Karpas-422 (cell line): ENCODE measurements around the gene USP3. TPM values are rescaled to one million over a fixed set of nuclear protein-coding genes. Genes with fewer than 3 reads are reported as not detected.
"Not testable (repeated sequence)": the region's sequence is repeated elsewhere in the genome, so short reads cannot be mapped to it uniquely, and the experiment has no call there.

Experiments
- DNase-seq: peaks from one replicate; pipeline ENCODE4 v3.0.0-alpha.2; 2015
- H2AFZ ChIP-seq: fragments of 200-600 bp; sonication (generic); 2 replicates; pipeline ENCODE4 v1.6.1; 2014; ENCODE audit warnings: antibody characterized with exemption, low read length, mixed read lengths
- H3K27ac ChIP-seq: fragments of 200-600 bp; sonication (generic); 2 replicates; pipeline ENCODE4 v1.5.1; 2014; ENCODE audit warnings: mild to moderate bottlenecking, low read length, moderate library complexity
- H3K27me3 ChIP-seq: fragments of 200-600 bp; sonication (generic); 2 replicates; pipeline ENCODE4 v1.6.1; 2014; ENCODE audit warnings: low read length, mixed read lengths
- H3K36me3 ChIP-seq: fragments of 200-600 bp; sonication (generic); 2 replicates; pipeline ENCODE4 v1.6.1; 2014; ENCODE audit warnings: low read length, mixed read lengths; ENCODE audit not compliant: insufficient read depth
- H3K4me1 ChIP-seq: fragments of 200-600 bp; sonication (generic); 2 replicates; pipeline ENCODE4 v1.6.1; 2014; ENCODE audit warnings: mild to moderate bottlenecking, low read length, mixed read lengths
- H3K4me2 ChIP-seq: fragments of 200-600 bp; sonication (generic); 2 replicates; pipeline ENCODE4 v1.6.1; 2014; ENCODE audit warnings: low read length, low read depth, mild to moderate bottlenecking; ENCODE audit not compliant: poor library complexity, severe bottlenecking
- H3K4me3 ChIP-seq: fragments of 200-600 bp; sonication (generic); 2 replicates; pipeline ENCODE4 v1.5.1; 2014; ENCODE audit warnings: mild to moderate bottlenecking, antibody characterized with exemption, low read length, mixed read lengths
- H3K79me2 ChIP-seq: fragments of 200-600 bp; sonication (generic); 2 replicates; pipeline ENCODE4 v1.6.1; 2014; ENCODE audit warnings: mild to moderate bottlenecking, low read length, mixed read lengths
- H3K9ac ChIP-seq: fragments of 200-600 bp; sonication (generic); 2 replicates; pipeline ENCODE4 v1.6.0; 2014; ENCODE audit warnings: low read length
- H3K9me2 ChIP-seq: fragments of 200-600 bp; sonication (generic), shearing (Covaris generic); replicated peaks from 2 replicates; pipeline ENCODE4 v1.6.0; 2014; ENCODE audit warnings: mild to moderate bottlenecking, low read length, moderate library complexity; ENCODE audit not compliant: insufficient read depth
- H3K9me3 ChIP-seq: fragments of 300-700, 200-600 bp; sonication (generic); 2 replicates; pipeline ENCODE4 v1.6.1; 2014; ENCODE audit warnings: low read length, mixed read lengths
- H4K20me1 ChIP-seq: fragments of 200-600 bp; sonication (generic); 2 replicates; pipeline ENCODE4 v1.6.1; 2014; ENCODE audit warnings: mild to moderate bottlenecking, antibody characterized with exemption, low read length, low read depth; ENCODE audit not compliant: insufficient read depth
- total RNA-seq: library from RNA; depleted of rRNA; stranded (reverse); fragments of >200 nt; shearing (Covaris generic); gene quantifications from 2 replicates; pipeline ENCODE4 v1.2.3, GENCODE V29; 2014; ENCODE audit warnings: low replicate concordance

USP3 gene
- total RNA-seq, 1 experiment from 2014 or later: 15.4 TPM

GRCh38 chr15:63620760-63621159, 116.4 kb downstream of the USP3 start:
- H3K9ac ChIP-seq, H4K20me1 ChIP-seq, H3K9me3 ChIP-seq, H3K79me2 ChIP-seq, H3K27ac ChIP-seq, H2AFZ ChIP-seq, H3K9me2 ChIP-seq, H3K4me3 ChIP-seq, H3K4me2 ChIP-seq, H3K4me1 ChIP-seq, DNase-seq, H3K27me3 ChIP-seq: not testable (repeated sequence)
- H3K36me3 ChIP-seq: peaks cover 43% of the 10 kb centered on the region

- DNase-seq: no peak
- Histone ChIP-seq H3K9me2 (no peaks in the 10 kb centered on the region), H3K4me2 (no peak overlapping the region), H4K20me1 (no peaks in the 10 kb centered on the region), H3K9me3 (no peaks in the 10 kb centered on the region), H3K79me2 (no peaks in the 10 kb centered on the region), H2AFZ (no peak overlapping the region), H3K4me1 (peaks cover 10% of the 10 kb centered on the region), H3K9ac (no peak overlapping the region), H3K4me3 (no peak overlapping the region), H3K27ac (no peak overlapping the region), H3K36me3 (peaks cover 55% of the 10 kb centered on the region), H3K27me3 (no peaks in the 10 kb centered on the region)
These were observed 119.0 kb downstream of the USP3 start for GRCh38 chr15:63623232-63623969.

GRCh38 chr15:63626955-63627354, 122.6 kb downstream of the USP3 start:
- no peaks in the 10 kb centered on the region for H3K27me3 ChIP-seq
- H3K36me3 ChIP-seq: peaks cover 74% of the 10 kb centered on the region
- H3K9ac ChIP-seq: no peak overlapping the region
- no peak overlapping the region for H3K4me3 ChIP-seq
- DNase-seq: no peak
- peaks cover 10% of the 10 kb centered on the region for H3K4me1 ChIP-seq
- H2AFZ ChIP-seq: no peak overlapping the region
- H4K20me1 ChIP-seq: no peaks in the 10 kb centered on the region
- no peaks in the 10 kb centered on the region for H3K9me2 ChIP-seq
- no peaks in the 10 kb centered on the region for H3K79me2 ChIP-seq
- no peak overlapping the region for H3K27ac ChIP-seq
- no peaks in the 10 kb centered on the region for H3K9me3 ChIP-seq
- peak overlapping the region; percentile 9 for H3K4me2 ChIP-seq

GRCh38 chr15:63628123-63628822, 123.9 kb downstream of the USP3 start:
- H3K4me3 ChIP-seq: no peak overlapping the region
- H3K9me2 ChIP-seq: no peaks in the 10 kb centered on the region
- no peak overlapping the region for H3K9ac ChIP-seq
- no peaks in the 10 kb centered on the region for H3K9me3 ChIP-seq
- no peak overlapping the region for H2AFZ ChIP-seq
- H3K4me1 ChIP-seq: peaks cover 10% of the 10 kb centered on the region
- H3K27me3 ChIP-seq: no peaks in the 10 kb centered on the region
- DNase-seq: no peak
- no peaks in the 10 kb centered on the region for H3K79me2 ChIP-seq
- peaks cover 75% of the 10 kb centered on the region for H3K36me3 ChIP-seq
- no peak overlapping the region for H3K4me2 ChIP-seq
- H4K20me1 ChIP-seq: no peaks in the 10 kb centered on the region
- no peak overlapping the region for H3K27ac ChIP-seq

GRCh38 chr15:63630036-63630751, 125.8 kb downstream of the USP3 start:
- Histone ChIP-seq H3K79me2 (no peaks in the 10 kb centered on the region), H3K4me1 (peaks cover 10% of the 10 kb centered on the region), H2AFZ (no peak overlapping the region), H3K36me3 (peaks cover 72% of the 10 kb centered on the region), H3K27me3 (no peaks in the 10 kb centered on the region), H3K9me2 (no peaks in the 10 kb centered on the region), H3K9ac (no peak overlapping the region), H3K27ac (no peak overlapping the region), H4K20me1 (no peaks in the 10 kb centered on the region), H3K4me3 (no peak overlapping the region), H3K9me3 (no peaks in the 10 kb centered on the region), H3K4me2 (no peak overlapping the region)
- DNase-seq: no peak

- H3K9ac ChIP-seq: no peak overlapping the region
- H3K4me2 ChIP-seq: no peak overlapping the region
- no peak overlapping the region for H3K27ac ChIP-seq
- no peaks in the 10 kb centered on the region for H4K20me1 ChIP-seq
- H3K4me3 ChIP-seq: no peak overlapping the region
- H3K27me3 ChIP-seq: no peaks in the 10 kb centered on the region
- H3K4me1 ChIP-seq: no peaks in the 10 kb centered on the region
- no peaks in the 10 kb centered on the region for H3K9me2 ChIP-seq
- no peak for DNase-seq
- H3K36me3 ChIP-seq: peaks cover 68% of the 10 kb centered on the region
- H3K9me3 ChIP-seq: no peaks in the 10 kb centered on the region
- H3K79me2 ChIP-seq: no peaks in the 10 kb centered on the region
- no peak overlapping the region for H2AFZ ChIP-seq
These were observed 128.9 kb downstream of the USP3 start for GRCh38 chr15:63633312-63633711.

- H3K4me2 ChIP-seq: no peak overlapping the region
- DNase-seq: no peak
- H3K79me2 ChIP-seq: no peaks in the 10 kb centered on the region
- no peak overlapping the region for H3K9ac ChIP-seq
- no peaks in the 10 kb centered on the region for H4K20me1 ChIP-seq
- H2AFZ ChIP-seq: no peak overlapping the region
- no peaks in the 10 kb centered on the region for H3K9me2 ChIP-seq
- no peak overlapping the region for H3K27ac ChIP-seq
- H3K27me3 ChIP-seq: no peaks in the 10 kb centered on the region
- H3K4me1 ChIP-seq: no peaks in the 10 kb centered on the region
- H3K9me3 ChIP-seq: no peaks in the 10 kb centered on the region
- no peak overlapping the region for H3K4me3 ChIP-seq
- H3K36me3 ChIP-seq: peaks cover 62% of the 10 kb centered on the region
These were observed 129.8 kb downstream of the USP3 start for GRCh38 chr15:63634154-63634553.

- H3K79me2 ChIP-seq: no peaks in the 10 kb centered on the region
- no peak for DNase-seq
- H3K27me3 ChIP-seq: no peaks in the 10 kb centered on the region
- H3K9me2 ChIP-seq: no peaks in the 10 kb centered on the region
- H3K27ac ChIP-seq: no peak overlapping the region
- H3K9me3 ChIP-seq: no peaks in the 10 kb centered on the region
- H3K9ac ChIP-seq: no peak overlapping the region
- no peak overlapping the region for H3K4me2 ChIP-seq
- no peaks in the 10 kb centered on the region for H3K4me1 ChIP-seq
- peaks cover 68% of the 10 kb centered on the region for H3K36me3 ChIP-seq
- no peak overlapping the region for H2AFZ ChIP-seq
- no peak overlapping the region for H3K4me3 ChIP-seq
- no peaks in the 10 kb centered on the region for H4K20me1 ChIP-seq
These were observed 132.2 kb downstream of the USP3 start for GRCh38 chr15:63636518-63637061.
